Hair follicle dermal papilla cell (primary cell): ENCODE results near the gene TSC22D2. TPM values are rescaled to one million over a fixed set of nuclear protein-coding genes. Genes with fewer than 3 reads are reported as not detected.

Source experiments
- total RNA-seq: library from RNA; depleted of rRNA; stranded (reverse); fragments of >200 nt; gene quantifications from 2 replicates; pipeline ENCODE4 v1.2.3, GENCODE V29; 2012

The TSC22D2 gene
- 24.7 and 35.9 TPM in 2 replicates for total RNA-seq

GRCh38 chr3:150408221-150409124, at the start of gene TSC22D2:
Gene TSC22D2 (plus strand): TSS chr3:150408298. CDS start chr3:150409351, 1,053 bp downstream.

Other genes with a start within 250 kb of the TSC22D2 start
- 162 and 165 TPM in 2 replicates for gene SERP1, start 138.2 kb downstream of the TSC22D2 start, total RNA-seq
- gene EIF2A, start 138.5 kb downstream of the TSC22D2 start, total RNA-seq = 144 and 153 TPM in 2 replicates
- 108 and 114 TPM in 2 replicates for gene SELENOT, start 195.0 kb downstream of the TSC22D2 start, total RNA-seq